HG03280 (cell line): Measurements from ENCODE around the gene IFI6.
"Not testable (repeated sequence)": the region's sequence is repeated elsewhere in the genome, so short reads cannot be mapped to it uniquely, and the experiment has no call there.

ENCODE experiments used
- ATAC-seq: cut with Tn5 transposase; IDR thresholded peaks from one replicate; pipeline ENCODE4 v1.9.1; 2021; ENCODE audit warnings: mild to moderate bottlenecking, moderate library complexity; ENCODE audit not compliant: unreplicated experiment

IFI6 gene

GRCh38 chr1:27632387-27633297, 39.4 kb downstream of the IFI6 start:
- ATAC-seq, result no peak

DNA sequence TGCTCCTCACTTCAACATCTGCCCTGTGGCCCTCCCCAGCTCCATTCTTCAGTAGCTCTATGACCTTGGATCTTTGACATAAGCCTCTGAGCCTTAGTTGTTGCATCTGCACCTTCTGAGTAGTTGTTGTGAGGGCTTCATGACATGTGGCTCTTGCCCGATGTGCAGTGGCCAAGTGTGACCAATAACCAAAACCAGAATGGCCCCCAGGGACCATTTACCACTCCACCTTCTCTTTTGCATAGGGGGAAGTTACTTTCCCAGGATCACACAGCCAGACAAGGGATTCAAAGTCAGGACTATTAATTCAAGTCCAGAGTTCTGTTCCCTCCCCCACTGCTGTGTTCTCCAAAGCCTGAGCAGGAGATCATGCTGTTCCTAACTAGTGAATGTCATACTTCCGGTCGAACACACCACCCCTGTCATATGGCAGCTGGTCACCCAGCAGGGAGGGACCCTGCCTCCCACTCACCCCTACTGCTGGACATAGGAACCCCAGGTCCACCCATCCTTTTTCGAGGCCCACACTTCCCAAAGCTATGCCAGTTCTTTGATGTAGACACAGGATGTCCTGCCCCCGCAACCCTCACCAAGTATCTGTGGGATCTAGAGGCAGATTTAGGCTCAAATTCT, 41.0 kb downstream of the IFI6 start:
- no peak for ATAC-seq

- ATAC-seq, result no peak
Observed at GRCh38 chr1:27628712-27629111, 43.3 kb downstream of the IFI6 start.

- ATAC-seq, result not testable (repeated sequence)
Observed at GRCh38 chr1:27627733-27628132, 44.3 kb downstream of the IFI6 start.

- ATAC-seq, result no peak
Observed at GRCh38 chr1:27627061-27627460, 44.9 kb downstream of the IFI6 start.

DNA sequence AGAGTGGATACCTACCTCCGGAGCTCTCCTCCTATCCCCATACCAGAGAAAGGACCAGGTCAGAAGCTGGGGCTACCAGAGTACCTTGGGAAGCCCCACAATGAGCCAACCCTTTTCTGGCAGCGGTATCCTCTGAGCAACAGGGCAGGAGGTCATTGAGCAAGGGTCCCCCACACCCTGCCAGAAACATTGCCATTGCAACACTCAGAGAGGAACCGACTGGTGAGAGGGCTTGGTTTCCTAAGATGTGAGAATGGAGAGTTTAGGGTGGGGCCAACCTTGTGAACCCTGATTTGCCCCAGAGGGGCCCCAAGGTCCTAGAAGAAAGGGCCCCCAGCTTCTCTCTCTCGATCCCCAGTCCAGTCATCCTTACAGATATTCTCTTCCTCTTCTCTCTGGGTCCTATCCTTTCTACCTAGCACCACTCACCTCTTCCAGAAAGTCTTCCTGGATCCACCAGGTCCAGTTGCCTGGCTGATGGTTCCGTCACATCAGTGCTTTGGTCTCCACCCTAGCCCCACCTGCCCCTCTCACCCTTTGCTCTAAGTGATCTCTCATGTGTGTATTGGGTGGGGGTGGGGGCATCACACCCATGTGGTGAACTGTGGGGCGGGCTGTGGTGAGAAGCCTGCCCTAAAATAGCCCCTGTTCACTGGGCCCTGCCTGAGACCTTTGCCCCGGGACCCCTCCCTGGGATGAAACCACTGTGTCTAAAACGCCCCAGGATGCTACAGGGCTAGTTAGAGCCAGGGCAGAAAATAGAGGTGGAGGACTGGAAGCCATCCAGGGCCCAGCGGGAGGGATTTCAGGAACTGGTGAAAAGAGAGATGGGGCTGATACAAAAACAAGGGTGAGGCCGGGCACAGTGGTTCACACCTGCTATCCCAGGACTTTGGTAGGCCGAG, 45.7 kb downstream of the IFI6 start:
- no peak for ATAC-seq

GRCh38 chr1:27624467-27625178, 47.4 kb downstream of the IFI6 start:
- ATAC-seq, result no peak

GRCh38 chr1:27623327-27624212, 48.4 kb downstream of the IFI6 start:
- no peak for ATAC-seq

GRCh38 chr1:27622828-27623227, 49.2 kb downstream of the IFI6 start:
- no peak for ATAC-seq

DNA sequence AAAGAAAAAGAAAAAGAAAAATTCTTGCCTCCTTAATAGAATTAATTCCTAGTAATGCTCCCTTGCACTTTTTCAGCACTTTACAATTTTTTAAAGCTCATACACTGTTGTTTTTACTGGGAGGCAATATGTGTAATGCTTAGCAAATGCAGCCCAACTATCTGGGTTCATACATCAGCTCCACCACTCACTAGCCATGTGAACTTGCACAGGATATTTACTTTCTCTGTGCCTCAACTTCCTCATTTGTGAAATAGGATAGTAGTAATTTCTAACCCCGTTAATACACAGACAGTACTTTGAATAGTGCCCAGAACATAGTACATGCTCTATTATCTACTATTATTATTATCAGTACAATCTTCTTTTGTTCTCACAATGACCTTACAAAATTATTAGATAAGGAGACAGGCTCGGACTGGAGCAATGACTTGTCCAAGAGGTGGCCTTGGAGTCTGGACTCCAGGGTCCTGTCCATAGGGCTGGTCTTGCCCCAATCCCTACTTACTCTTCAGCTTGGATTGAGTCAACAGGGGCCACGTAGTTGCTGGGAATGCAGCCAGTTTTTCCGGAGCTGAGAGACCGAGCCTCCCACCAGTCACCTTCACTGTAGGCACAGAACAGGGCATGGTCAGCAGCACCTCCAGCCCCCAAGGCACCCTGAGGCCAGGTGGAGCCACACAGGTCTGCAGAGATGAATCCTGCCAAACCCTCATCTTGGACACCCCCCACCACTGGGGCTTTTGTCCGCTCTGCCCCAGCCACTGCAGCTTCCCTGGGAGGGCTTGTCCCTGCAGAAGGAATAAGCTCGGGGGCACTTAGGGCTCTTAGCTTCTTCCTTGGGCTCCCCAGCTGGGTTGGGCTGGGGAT, 50.7 kb downstream of the IFI6 start:
- ATAC-seq, result no peak

DNA sequence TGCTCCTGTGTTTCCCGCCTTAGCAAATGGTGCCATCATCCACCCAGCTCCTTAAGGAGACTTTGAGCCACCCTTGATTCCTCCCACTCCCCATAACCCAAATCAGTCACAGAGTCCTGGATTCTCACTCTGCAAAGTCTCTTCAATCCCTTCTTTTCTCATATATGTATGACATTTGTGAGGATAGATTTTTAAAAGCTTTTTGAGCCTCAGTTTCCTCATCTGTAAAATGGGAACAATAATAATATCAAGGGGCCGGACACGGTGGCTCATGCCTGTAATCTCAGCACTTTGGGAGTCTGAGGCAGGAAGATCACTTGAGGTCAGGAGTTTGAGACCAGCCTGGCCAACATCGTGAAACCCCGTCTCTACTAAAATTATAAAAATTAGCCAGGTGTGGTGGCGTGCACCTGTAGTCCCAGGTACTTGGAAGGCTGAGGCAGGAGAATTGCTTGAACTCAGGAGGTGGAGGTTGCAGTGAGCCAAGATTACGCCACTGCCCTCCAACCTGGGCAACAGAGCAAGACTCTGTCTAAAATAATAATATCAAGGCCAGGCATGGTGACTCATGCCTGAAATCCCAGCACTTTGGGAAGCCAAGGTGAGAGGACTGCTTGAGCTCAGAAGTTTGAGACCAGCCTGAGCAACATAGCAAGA, 52.1 kb downstream of the IFI6 start:
- not testable (repeated sequence) for ATAC-seq

DNA sequence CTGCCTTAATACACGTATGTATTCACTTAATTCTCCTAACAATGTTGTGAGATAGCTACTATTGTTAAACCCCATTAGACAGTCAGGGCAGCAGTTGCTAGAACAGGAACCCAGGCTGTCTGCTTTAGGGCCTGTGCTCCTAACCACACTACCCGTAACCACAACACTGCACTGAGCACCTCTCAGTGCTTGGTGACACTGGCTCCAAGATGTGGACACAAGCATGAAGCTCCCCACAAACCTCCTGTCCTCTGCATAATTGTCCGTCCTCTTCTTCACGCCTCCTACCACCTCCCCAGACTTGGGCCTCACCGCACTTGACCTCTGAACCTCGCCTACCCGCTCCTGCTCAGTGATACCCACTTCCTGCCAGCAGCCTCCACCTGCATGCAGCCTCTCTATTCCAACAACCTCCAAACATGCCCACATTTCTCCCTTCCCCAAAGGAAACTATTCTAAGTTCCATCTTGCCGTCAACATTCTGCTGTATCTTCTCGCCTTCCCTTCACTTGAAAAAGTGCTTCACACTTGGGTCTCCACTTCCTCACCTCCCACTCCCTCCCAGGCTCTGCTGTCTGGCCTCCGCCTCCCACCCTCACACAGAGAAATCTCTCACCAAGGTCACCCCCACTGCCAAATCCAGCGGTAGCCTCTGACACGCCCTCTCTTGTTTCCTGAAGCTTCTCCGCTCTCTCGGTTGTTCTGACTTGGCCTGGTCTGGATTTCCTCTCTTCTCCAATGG, 53.5 kb downstream of the IFI6 start:
- no peak for ATAC-seq

- no peak for ATAC-seq
Observed at GRCh38 chr1:27617420-27617819, 54.6 kb downstream of the IFI6 start.

DNA sequence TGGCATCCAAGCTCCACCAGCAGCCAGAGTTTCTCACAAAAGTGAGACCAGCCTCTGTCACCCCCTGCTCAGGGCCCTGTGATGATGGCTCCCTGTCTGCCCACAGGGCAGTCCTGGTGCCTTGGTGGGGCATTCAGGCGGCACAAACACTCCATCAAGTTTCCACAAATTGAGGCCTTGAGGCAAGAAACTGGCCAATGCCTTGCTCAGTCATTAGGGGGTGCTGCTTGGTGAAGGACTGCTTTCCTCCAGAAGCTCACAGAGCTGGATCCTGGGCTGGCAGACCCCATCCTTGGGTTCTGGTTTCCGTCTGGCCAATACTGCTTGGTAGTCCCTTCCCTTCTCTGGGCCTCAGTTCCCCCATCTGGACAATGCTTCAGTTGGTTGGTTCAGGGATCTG, 55.6 kb downstream of the IFI6 start:
- ATAC-seq, result no peak
